ENCODE data around the gene MTHFD1L. TPM values are rescaled to one million over a fixed set of nuclear protein-coding genes. Genes with fewer than 3 reads are reported as not detected.

MTHFD1L gene
- total and polyA plus RNA-seq, 4 donors: 7.6 to 34.9 (median 11.0) TPM

GRCh38 chr6:150908901-150909300, 43.4 kb downstream of the MTHFD1L start:
- H3K27me3 ChIP-seq (ENCODE audit: control insufficient read depth in 3 of 3, insufficient read depth in 3 of 3, low read length in 2 of 3): no peaks in the 10 kb centered on the region
- no peak overlapping the region for H3K27ac ChIP-seq (ENCODE audit: low read depth in 1 of 2, low read length in 1 of 2)
- no peak overlapping the region for H3K4me3 ChIP-seq
- peaks cover 0 to 26% (median 5%) of the 10 kb centered on the region in 5 donors for H3K4me1 ChIP-seq (ENCODE audit: control insufficient read depth in 5 of 5, insufficient read depth in 5 of 5, low read length in 5 of 5)
- 93% methylated on average over 2 of the region's 2 CpGs for WGBS, 2 donors
- ATAC-seq (ENCODE audit: insufficient read depth, low FRiP score) (no peak), DNase-seq (no peak)
- no peak for TF ChIP-seq CTCF (IDR thresholded peaks at IDR 0.05; ENCODE audit: control extremely low read depth, extremely low read depth)
- H3K36me3 ChIP-seq (ENCODE audit: control insufficient read depth in 4 of 4, insufficient read depth in 4 of 4, low read length in 4 of 4): peaks cover 0 to 3% (median under 1%) of the 10 kb centered on the region in 4 donors
- H3K9me3 ChIP-seq (ENCODE audit: control insufficient read depth in 4 of 4, insufficient read depth in 3 of 4, low read length in 3 of 4): no peaks in the 10 kb centered on the region
- no peak overlapping the region for H3K9ac ChIP-seq (ENCODE audit: insufficient read depth in 1 of 2, low read length in 2 of 2)

DNA sequence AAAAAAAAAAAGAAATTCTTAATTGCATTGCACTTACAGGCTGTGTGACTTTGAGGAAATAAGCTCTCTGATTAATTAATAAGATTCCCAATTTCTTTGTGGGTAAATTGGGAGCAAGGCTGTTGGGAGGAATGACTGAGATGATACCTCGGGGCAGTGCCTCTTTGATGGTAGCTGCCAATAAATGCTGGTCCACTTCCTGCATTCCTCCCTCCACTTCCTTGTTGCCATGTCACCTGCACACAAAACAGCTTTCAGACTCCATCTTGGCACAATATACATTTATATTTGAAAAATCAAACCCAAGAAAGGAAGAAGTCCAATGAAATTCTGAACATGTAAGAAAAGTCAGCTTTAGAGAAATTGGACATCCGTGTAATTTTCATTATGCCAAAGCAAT, 45.1 kb downstream of the MTHFD1L start:
- no peaks in the 10 kb centered on the region for H3K9me3 ChIP-seq (ENCODE audit: control insufficient read depth in 4 of 4, insufficient read depth in 3 of 4, low read length in 3 of 4)
- no peak overlapping the region for H3K27ac ChIP-seq (ENCODE audit: low read depth in 1 of 2, low read length in 1 of 2)
- no peak for ATAC-seq (ENCODE audit: insufficient read depth, low FRiP score)
- DNase-seq: no peak
- H3K9ac ChIP-seq (ENCODE audit: insufficient read depth in 1 of 2, low read length in 2 of 2): no peak overlapping the region
- peaks cover 0 to 26% (median 5%) of the 10 kb centered on the region in 5 donors for H3K4me1 ChIP-seq (ENCODE audit: control insufficient read depth in 5 of 5, insufficient read depth in 5 of 5, low read length in 5 of 5)
- no peak for TF ChIP-seq CTCF (IDR thresholded peaks at IDR 0.05; ENCODE audit: control extremely low read depth, extremely low read depth)
- no peak overlapping the region for H3K4me3 ChIP-seq
- H3K27me3 ChIP-seq (ENCODE audit: control insufficient read depth in 3 of 3, insufficient read depth in 3 of 3, low read length in 2 of 3): no peaks in the 10 kb centered on the region
- H3K36me3 ChIP-seq (ENCODE audit: control insufficient read depth in 4 of 4, insufficient read depth in 4 of 4, low read length in 4 of 4): peaks cover 0 to 2% (median 0%) of the 10 kb centered on the region in 4 donors
- 30 to 66% methylated on average over 2 of the region's 2 CpGs for WGBS, 2 donors

DNA sequence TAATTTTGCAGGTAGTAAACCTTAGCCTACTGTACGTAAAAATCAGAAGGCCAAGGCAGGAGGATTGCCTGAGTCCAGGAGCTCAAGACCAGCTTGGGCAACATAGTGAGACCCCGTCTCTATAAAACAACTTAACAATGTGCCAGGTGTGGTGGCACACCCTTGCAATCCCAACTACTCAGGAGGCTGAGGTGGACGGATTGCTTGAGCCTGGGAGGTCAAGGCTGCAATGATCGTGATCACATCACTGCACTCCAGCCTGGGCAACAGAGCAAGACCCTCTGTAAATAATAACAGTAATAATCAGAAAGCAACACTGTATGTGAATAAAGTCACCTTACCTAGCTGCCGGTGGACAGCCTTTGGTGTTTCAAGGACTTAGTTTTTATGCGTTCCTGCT, 48.9 kb downstream of the MTHFD1L start:
- H3K36me3 ChIP-seq (ENCODE audit: control insufficient read depth in 4 of 4, insufficient read depth in 4 of 4, low read length in 4 of 4): peaks cover 0 to 4% (median under 1%) of the 10 kb centered on the region in 4 donors
- no peaks in the 10 kb centered on the region for H3K27me3 ChIP-seq (ENCODE audit: control insufficient read depth in 3 of 3, insufficient read depth in 3 of 3, low read length in 2 of 3)
- 94 to 96% methylated on average over 6 of the region's 6 CpGs for WGBS, 2 donors
- H3K9me3 ChIP-seq (ENCODE audit: control insufficient read depth in 4 of 4, insufficient read depth in 3 of 4, low read length in 3 of 4): no peaks in the 10 kb centered on the region
- no peak overlapping the region for H3K9ac ChIP-seq (ENCODE audit: insufficient read depth in 1 of 2, low read length in 2 of 2)
- no peak for ATAC-seq (ENCODE audit: insufficient read depth, low FRiP score)
- no peak for TF ChIP-seq CTCF (IDR thresholded peaks at IDR 0.05; ENCODE audit: control extremely low read depth, extremely low read depth)
- no peak overlapping the region for H3K4me3 ChIP-seq
- DNase-seq: no peak
- H3K4me1 ChIP-seq (ENCODE audit: control insufficient read depth in 5 of 5, insufficient read depth in 5 of 5, low read length in 5 of 5): peaks cover 0 to 2% (median 0%) of the 10 kb centered on the region in 5 donors
- no peak overlapping the region for H3K27ac ChIP-seq (ENCODE audit: low read depth in 1 of 2, low read length in 1 of 2)
